Astrocyte (in vitro differentiated cells and primary cell): ENCODE results near the gene MAML2. TPM values are rescaled to one million over a fixed set of nuclear protein-coding genes. Genes with fewer than 3 reads are reported as not detected.

Source experiments
- DNase-seq: peaks from one replicate; pipeline ENCODE4 v3.0.0-alpha.2; 2010; ENCODE audit warnings: low read depth
- FAIRE-seq: peaks from 2 replicates; lab custom pipeline; 2011; peaks lifted over from hg19 to GRCh38; lab: Jason Lieb, UNC
- H2AFZ ChIP-seq: 2 replicates; pipeline ENCODE4 v1.6.0; 2012; ENCODE audit warnings: low read depth, low read length, inconsistent platforms
- H3K27ac ChIP-seq: 2 replicates; pipeline ENCODE4 v1.5.1; 2011; ENCODE audit warnings: low read depth, low read length, inconsistent platforms
- H3K27me3 ChIP-seq: 2 replicates; pipeline ENCODE4 v1.6.0; 2011; ENCODE audit warnings: low read length, inconsistent platforms; ENCODE audit not compliant: insufficient read depth
- H3K36me3 ChIP-seq: 2 replicates; pipeline ENCODE4 v1.5.1; 2011; ENCODE audit warnings: low read length, inconsistent platforms; ENCODE audit not compliant: insufficient read depth
- H3K4me1 ChIP-seq: 2 replicates; pipeline ENCODE4 v1.5.1; 2011; ENCODE audit warnings: low read length, inconsistent platforms; ENCODE audit not compliant: insufficient read depth
- H3K4me2 ChIP-seq: 2 replicates; pipeline ENCODE4 v1.6.0; 2012; ENCODE audit warnings: low read length, inconsistent platforms
- H3K4me3 ChIP-seq: 2 replicates; pipeline ENCODE4 v1.5.1; 2011; ENCODE audit warnings: low read depth, mild to moderate bottlenecking, low read length, inconsistent platforms; ENCODE audit not compliant: insufficient read depth
- H3K79me2 ChIP-seq: 2 replicates; pipeline ENCODE4 v1.6.0; 2012; ENCODE audit warnings: mild to moderate bottlenecking, low read length, inconsistent platforms; ENCODE audit not compliant: insufficient read depth
- H3K9ac ChIP-seq: 2 replicates; pipeline ENCODE4 v1.6.0; 2012; ENCODE audit warnings: mild to moderate bottlenecking, low read length, inconsistent platforms
- H3K9me3 ChIP-seq: 2 replicates; pipeline ENCODE4 v1.5.1; 2012; ENCODE audit warnings: low read depth, mild to moderate bottlenecking, low read length, inconsistent platforms; ENCODE audit not compliant: insufficient read depth
- H4K20me1 ChIP-seq: 2 replicates; pipeline ENCODE4 v1.6.0; 2012; ENCODE audit warnings: low read length, inconsistent platforms; ENCODE audit not compliant: insufficient read depth
- H3K27ac Mint-ChIP-seq: one replicate; pipeline ENCODE4 v1.8.0; 2021; ENCODE audit warnings: mild to moderate bottlenecking, mixed read lengths; ENCODE audit not compliant: unreplicated experiment
- H3K27me3 Mint-ChIP-seq: one replicate; pipeline ENCODE4 v1.8.0; 2021; ENCODE audit warnings: low read depth, mixed read lengths; ENCODE audit not compliant: unreplicated experiment
- H3K36me3 Mint-ChIP-seq: one replicate; pipeline ENCODE4 v1.8.0; 2021; ENCODE audit warnings: low read depth, mixed read lengths; ENCODE audit not compliant: unreplicated experiment
- H3K4me1 Mint-ChIP-seq: one replicate; pipeline ENCODE4 v1.8.0; 2021; ENCODE audit warnings: low read depth, mixed read lengths; ENCODE audit not compliant: unreplicated experiment
- H3K4me3 Mint-ChIP-seq: one replicate; pipeline ENCODE4 v1.8.0; 2021; ENCODE audit warnings: mild to moderate bottlenecking, moderate library complexity, mixed read lengths; ENCODE audit not compliant: unreplicated experiment
- H3K9me3 Mint-ChIP-seq: one replicate; pipeline ENCODE4 v1.8.0; 2021; ENCODE audit warnings: mild to moderate bottlenecking, mixed read lengths; ENCODE audit not compliant: unreplicated experiment
- CTCF ChIP-seq: IDR thresholded peaks from 2 replicates; pipeline ENCODE4 v1.5.1; 2011; ENCODE audit warnings: low read depth, mild to moderate bottlenecking, inconsistent platforms, low read length, moderate library complexity; ENCODE audit not compliant: insufficient read depth
- EZH2 ChIP-seq: IDR thresholded peaks from 2 replicates; pipeline ENCODE4 v1.6.1; 2012; ENCODE audit warnings: mild to moderate bottlenecking, low read length, inconsistent platforms; ENCODE audit not compliant: insufficient read depth
- total RNA-seq: library from RNA; stranded (reverse); gene quantifications from 2 replicates; pipeline ENCODE4 v1.2.1, GENCODE V29; 2021

Gene MAML2
- total RNA-seq, 1 donor from 2014 or later: 27.4 TPM

- no peak overlapping the region for H3K4me3 ChIP-seq
- Mint-ChIP-seq H3K27me3 (no peaks in the 10 kb centered on the region), H3K9me3 (no peaks in the 10 kb centered on the region), H3K4me3 (no peak overlapping the region), H3K36me3 (no peaks in the 10 kb centered on the region), H3K27ac (no peak overlapping the region), H3K4me1 (peaks cover 56% of the 10 kb centered on the region)
- H3K79me2 ChIP-seq: peaks cover 61% of the 10 kb centered on the region
- DNase-seq (no peak), FAIRE-seq (no peak)
- TF ChIP-seq EZH2: no peak
- no peak for TF ChIP-seq CTCF
- no peak overlapping the region for H3K4me2 ChIP-seq
- H3K27me3 ChIP-seq: no peaks in the 10 kb centered on the region
- peaks cover 74% of the 10 kb centered on the region for H3K4me1 ChIP-seq
- peak overlapping the region; percentile 96 for H3K27ac ChIP-seq
- no peaks in the 10 kb centered on the region for H3K36me3 ChIP-seq
- no peak overlapping the region for H2AFZ ChIP-seq
- no peaks in the 10 kb centered on the region for H4K20me1 ChIP-seq
- peak overlapping the region; percentile 79 for H3K9ac ChIP-seq
- no peaks in the 10 kb centered on the region for H3K9me3 ChIP-seq
These were observed 191.5 kb downstream of the MAML2 start for GRCh38 chr11:96151501-96151900.

DNA sequence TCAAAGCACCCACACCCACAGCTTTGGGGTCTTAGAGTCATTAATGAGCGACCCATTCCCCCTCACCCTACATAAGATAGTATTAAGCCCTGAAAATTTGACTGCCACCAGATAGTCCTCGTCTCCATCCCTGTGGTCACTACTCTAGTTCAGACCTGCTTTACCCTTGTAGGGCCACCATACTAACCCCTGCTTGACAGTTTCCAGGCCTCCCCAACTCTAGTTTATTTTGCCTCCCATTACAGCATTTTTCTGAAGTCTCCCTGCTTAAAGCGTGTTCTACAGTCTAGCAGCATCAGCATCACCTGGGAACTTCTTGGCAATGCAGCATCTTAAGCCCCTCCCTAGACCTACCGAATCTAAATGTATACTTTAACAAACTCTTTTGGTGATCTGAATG, 192.4 kb downstream of the MAML2 start:
- TF ChIP-seq CTCF (no peak), EZH2 (no peak)
- no peaks in the 10 kb centered on the region for H3K27me3 ChIP-seq
- no peaks in the 10 kb centered on the region for H4K20me1 ChIP-seq
- FAIRE-seq: no peak
- Mint-ChIP-seq H3K9me3 (no peaks in the 10 kb centered on the region), H3K27ac (no peak overlapping the region), H3K4me1 (peaks cover 47% of the 10 kb centered on the region), H3K27me3 (no peaks in the 10 kb centered on the region), H3K36me3 (no peaks in the 10 kb centered on the region), H3K4me3 (no peak overlapping the region)
- peaks cover 65% of the 10 kb centered on the region for H3K4me1 ChIP-seq
- no peak overlapping the region for H3K4me3 ChIP-seq
- H2AFZ ChIP-seq: no peak overlapping the region
- peak overlapping the region; percentile 61 for H3K4me2 ChIP-seq
- H3K36me3 ChIP-seq: no peaks in the 10 kb centered on the region
- H3K9me3 ChIP-seq: no peaks in the 10 kb centered on the region
- DNase-seq: no peak
- peaks cover 68% of the 10 kb centered on the region for H3K79me2 ChIP-seq
- peak overlapping the region; percentile 79 for H3K9ac ChIP-seq
- H3K27ac ChIP-seq: peak overlapping the region; percentile 96

DNA sequence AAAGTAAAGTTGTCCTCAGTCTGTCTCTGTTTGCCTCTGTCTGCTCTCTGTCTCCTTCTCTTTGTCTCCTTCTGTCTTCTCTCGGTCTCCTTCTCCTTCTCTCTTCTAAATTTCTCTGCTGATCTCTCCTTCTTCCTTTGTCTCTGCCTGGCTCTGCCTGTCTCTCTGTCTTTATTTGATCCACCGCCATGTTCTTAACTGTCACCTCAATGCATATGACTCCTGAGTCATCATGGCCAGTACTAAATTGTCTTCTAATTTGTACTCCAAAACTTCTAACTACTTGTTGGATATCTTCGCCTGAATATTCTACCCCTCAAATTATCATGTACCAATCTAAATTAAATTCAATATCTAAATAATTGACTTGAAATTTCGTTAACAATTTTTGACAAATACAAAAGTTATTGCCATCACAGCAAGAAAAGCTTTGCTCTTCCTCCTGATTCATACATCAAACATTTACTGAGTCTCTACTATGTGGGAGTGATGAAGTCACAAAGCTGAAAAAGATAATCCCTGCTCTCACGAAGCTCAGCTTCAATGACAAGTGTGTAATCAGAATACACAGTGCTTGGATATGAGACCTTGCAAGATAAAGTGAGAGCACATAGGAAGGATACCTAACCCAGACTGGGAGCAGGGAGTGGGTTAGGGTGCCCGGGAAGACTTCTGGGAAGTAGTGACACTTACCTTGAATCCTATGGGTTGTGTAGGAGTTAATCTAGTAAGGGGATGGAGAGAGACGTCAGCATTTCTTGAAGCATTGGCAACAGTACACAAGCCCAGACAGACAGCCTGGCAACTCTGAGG, 193.0 kb downstream of the MAML2 start:
- Histone ChIP-seq H3K27me3 (no peaks in the 10 kb centered on the region), H3K4me3 (no peak overlapping the region), H3K9ac (peak overlapping the region; percentile 79), H3K79me2 (peaks cover 68% of the 10 kb centered on the region), H3K4me2 (peak overlapping the region; percentile 61), H3K27ac (peak overlapping the region; percentile 96), H3K4me1 (peaks cover 66% of the 10 kb centered on the region), H3K9me3 (no peaks in the 10 kb centered on the region), H2AFZ (no peak overlapping the region), H4K20me1 (no peaks in the 10 kb centered on the region), H3K36me3 (no peaks in the 10 kb centered on the region)
- no peaks in the 10 kb centered on the region for H3K27me3 Mint-ChIP-seq
- FAIRE-seq: no peak
- H3K4me3 Mint-ChIP-seq: no peak overlapping the region
- H3K36me3 Mint-ChIP-seq: no peaks in the 10 kb centered on the region
- no peaks in the 10 kb centered on the region for H3K9me3 Mint-ChIP-seq
- DNase-seq: peak; percentile 92
- no peak overlapping the region for H3K27ac Mint-ChIP-seq
- TF ChIP-seq EZH2 (no peak), CTCF (no peak)
- peaks cover 48% of the 10 kb centered on the region for H3K4me1 Mint-ChIP-seq
